Neural cell (in vitro differentiated cells): Measurements from ENCODE around the gene RABGAP1L. TPM values are rescaled to one million over a fixed set of nuclear protein-coding genes. Genes with fewer than 3 reads are reported as not detected.

Experiments used
- H2AFZ ChIP-seq: fragments of 200-600, 300-800 bp; sonication (generic), shearing (Covaris generic); 2 replicates; pipeline ENCODE4 v1.6.0; 2014; ENCODE audit warnings: low read depth, mild to moderate bottlenecking, antibody characterized with exemption, low read length, moderate library complexity
- H3F3A ChIP-seq: fragments of 200-600 bp; shearing (Covaris generic); 2 replicates; pipeline ENCODE4 v1.6.1; 2016; ENCODE audit warnings: mild to moderate bottlenecking, moderate library complexity, mixed read lengths, antibody characterized with exemption, low read length; ENCODE audit not compliant: insufficient read depth, poor library complexity, severe bottlenecking
- H3K27ac ChIP-seq: fragments of 200-600, 300-800 bp; sonication (generic), shearing (Covaris generic); 2 replicates; pipeline ENCODE4 v1.5.1; 2014; ENCODE audit warnings: mild to moderate bottlenecking, low read length, moderate library complexity
- H3K27me3 ChIP-seq: fragments of 300-800, 200-600 bp; sonication (generic), shearing (Covaris generic); 2 replicates; pipeline ENCODE4 v1.6.0; 2014; ENCODE audit warnings: mild to moderate bottlenecking, low read depth, low read length, moderate library complexity; ENCODE audit not compliant: insufficient read depth
- H3K36me3 ChIP-seq: fragments of 300-800, 200-600 bp; sonication (generic), shearing (Covaris generic); 2 replicates; pipeline ENCODE4 v1.5.1; 2014; ENCODE audit warnings: mild to moderate bottlenecking, antibody characterized with exemption, low read length, moderate library complexity; ENCODE audit not compliant: insufficient read depth
- H3K4me2 ChIP-seq: fragments of 300-800, 200-600 bp; sonication (generic), shearing (Covaris generic); 2 replicates; pipeline ENCODE4 v1.6.0; 2014; ENCODE audit warnings: mild to moderate bottlenecking, low read length
- H3K4me3 ChIP-seq: fragments of 300-800, 200-600 bp; sonication (generic), shearing (Covaris generic); 2 replicates; pipeline ENCODE4 v1.5.1; 2014; ENCODE audit warnings: mild to moderate bottlenecking, low read length, moderate library complexity
- H3K79me2 ChIP-seq: fragments of 200-600 bp; shearing (Covaris generic); replicated peaks from 2 replicates; pipeline ENCODE4 v1.6.0; 2014; ENCODE audit warnings: mild to moderate bottlenecking, low read length, moderate library complexity; ENCODE audit not compliant: insufficient read depth
- H3K9ac ChIP-seq: fragments of 300-800, 200-600 bp; sonication (generic), shearing (Covaris generic); 2 replicates; pipeline ENCODE4 v1.6.1; 2016; ENCODE audit warnings: mild to moderate bottlenecking, low read length, mixed read lengths
- H3K9me2 ChIP-seq: fragments of 200-600 bp; shearing (Covaris generic); 2 replicates; pipeline ENCODE4 v1.6.1; 2016; ENCODE audit warnings: mild to moderate bottlenecking, low read length, mixed read lengths; ENCODE audit not compliant: insufficient read depth
- H3K9me3 ChIP-seq: fragments of 200-600, 300-800 bp; sonication (generic), shearing (Covaris generic); 2 replicates; pipeline ENCODE4 v1.6.1; 2016; ENCODE audit warnings: mild to moderate bottlenecking, mixed run types, low read length, moderate library complexity, mixed read lengths
- H4K20me1 ChIP-seq: fragments of 200-600 bp; shearing (Covaris generic); 2 replicates; pipeline ENCODE4 v1.6.1; 2016; ENCODE audit warnings: mild to moderate bottlenecking, mixed run types; ENCODE audit not compliant: insufficient read depth
- CTCF ChIP-seq: fragments of 450-650 bp; IDR thresholded peaks from 2 replicates; pipeline ENCODE4 v1.5.1; 2014; ENCODE audit warnings: antibody characterized with exemption, mild to moderate bottlenecking, moderate library complexity; ENCODE audit not compliant: poor library complexity, severe bottlenecking
- EP300 ChIP-seq: fragments of 450-650 bp; conservative IDR thresholded peaks from 2 replicates; pipeline ENCODE4 v1.6.1; 2014; ENCODE audit warnings: antibody characterized with exemption, mild to moderate bottlenecking, moderate library complexity; ENCODE audit not compliant: poor library complexity, severe bottlenecking
- EZH2 ChIP-seq: fragments of 200-600, 300-800 bp; shearing (Covaris generic), sonication (generic); IDR thresholded peaks from 2 replicates; pipeline ENCODE4 v1.6.1; 2014; ENCODE audit warnings: antibody characterized with exemption, low read length, borderline replicate concordance, mild to moderate bottlenecking; ENCODE audit not compliant: insufficient read depth, poor library complexity, severe bottlenecking
- MXI1 ChIP-seq: fragments of 450-650 bp; conservative IDR thresholded peaks from 2 replicates; pipeline ENCODE4 v1.6.1; 2014; ENCODE audit warnings: antibody characterized with exemption, mild to moderate bottlenecking; ENCODE audit not compliant: poor library complexity, severe bottlenecking
- POLR2AphosphoS5 ChIP-seq: IDR thresholded peaks from 2 replicates; pipeline ENCODE4 v1.6.1; 2012
- RAD21 ChIP-seq: fragments of 450-650 bp; conservative IDR thresholded peaks from 2 replicates; pipeline ENCODE4 v1.6.1; 2014; ENCODE audit warnings: antibody characterized with exemption, mild to moderate bottlenecking, moderate library complexity
- SMC3 ChIP-seq: fragments of 450-650 bp; conservative IDR thresholded peaks from 2 replicates; pipeline ENCODE4 v1.6.1; 2014; ENCODE audit warnings: antibody characterized with exemption, mild to moderate bottlenecking, moderate library complexity; ENCODE audit not compliant: poor library complexity
- TAF1 ChIP-seq: IDR thresholded peaks from 2 replicates; pipeline ENCODE4 v1.6.1; 2012; ENCODE audit warnings: low read depth
- polyA plus RNA-seq: library from polyadenylated mRNA; depleted of rRNA; stranded (reverse); fragments of >200 nt; gene quantifications from 2 replicates; pipeline ENCODE4 v1.2.3, GENCODE V29; 2014
- TF ChIP-seq, protein P1 (sequence below): IDR thresholded peaks from 2 replicates; pipeline ENCODE4 v1.6.1; 2012; ENCODE audit warnings: borderline replicate concordance

The RABGAP1L gene
- polyA plus RNA-seq, 1 donor from 2014 or later, result 32.2 TPM

GRCh38 chr1:174167265-174167803 lies 8.0 kb downstream of the RABGAP1L start:
- peaks cover 14% of the 10 kb centered on the region for H3K79me2 ChIP-seq
- H2AFZ ChIP-seq, result no peak overlapping the region
- H3F3A ChIP-seq, result no peaks in the 10 kb centered on the region
- no peak overlapping the region for H3K4me3 ChIP-seq
- H3K27ac ChIP-seq, result no peak overlapping the region
- H3K9ac ChIP-seq, result no peak overlapping the region
- H3K27me3 ChIP-seq, result no peaks in the 10 kb centered on the region
- H4K20me1 ChIP-seq, result no peaks in the 10 kb centered on the region
- no peak for TF ChIP-seq RAD21
- no peak for TF ChIP-seq EZH2
- TF ChIP-seq TAF1, result no peak
- no peak for TF ChIP-seq MXI1
- TF ChIP-seq, protein P1, sequence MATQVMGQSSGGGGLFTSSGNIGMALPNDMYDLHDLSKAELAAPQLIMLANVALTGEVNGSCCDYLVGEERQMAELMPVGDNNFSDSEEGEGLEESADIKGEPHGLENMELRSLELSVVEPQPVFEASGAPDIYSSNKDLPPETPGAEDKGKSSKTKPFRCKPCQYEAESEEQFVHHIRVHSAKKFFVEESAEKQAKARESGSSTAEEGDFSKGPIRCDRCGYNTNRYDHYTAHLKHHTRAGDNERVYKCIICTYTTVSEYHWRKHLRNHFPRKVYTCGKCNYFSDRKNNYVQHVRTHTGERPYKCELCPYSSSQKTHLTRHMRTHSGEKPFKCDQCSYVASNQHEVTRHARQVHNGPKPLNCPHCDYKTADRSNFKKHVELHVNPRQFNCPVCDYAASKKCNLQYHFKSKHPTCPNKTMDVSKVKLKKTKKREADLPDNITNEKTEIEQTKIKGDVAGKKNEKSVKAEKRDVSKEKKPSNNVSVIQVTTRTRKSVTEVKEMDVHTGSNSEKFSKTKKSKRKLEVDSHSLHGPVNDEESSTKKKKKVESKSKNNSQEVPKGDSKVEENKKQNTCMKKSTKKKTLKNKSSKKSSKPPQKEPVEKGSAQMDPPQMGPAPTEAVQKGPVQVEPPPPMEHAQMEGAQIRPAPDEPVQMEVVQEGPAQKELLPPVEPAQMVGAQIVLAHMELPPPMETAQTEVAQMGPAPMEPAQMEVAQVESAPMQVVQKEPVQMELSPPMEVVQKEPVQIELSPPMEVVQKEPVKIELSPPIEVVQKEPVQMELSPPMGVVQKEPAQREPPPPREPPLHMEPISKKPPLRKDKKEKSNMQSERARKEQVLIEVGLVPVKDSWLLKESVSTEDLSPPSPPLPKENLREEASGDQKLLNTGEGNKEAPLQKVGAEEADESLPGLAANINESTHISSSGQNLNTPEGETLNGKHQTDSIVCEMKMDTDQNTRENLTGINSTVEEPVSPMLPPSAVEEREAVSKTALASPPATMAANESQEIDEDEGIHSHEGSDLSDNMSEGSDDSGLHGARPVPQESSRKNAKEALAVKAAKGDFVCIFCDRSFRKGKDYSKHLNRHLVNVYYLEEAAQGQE, result no peak
- TF ChIP-seq POLR2AphosphoS5, result no peak
- H3K36me3 ChIP-seq, result no peaks in the 10 kb centered on the region
- H3K9me3 ChIP-seq, result no peaks in the 10 kb centered on the region
- H3K4me2 ChIP-seq, result no peak overlapping the region
- no peaks in the 10 kb centered on the region for H3K9me2 ChIP-seq

DNA sequence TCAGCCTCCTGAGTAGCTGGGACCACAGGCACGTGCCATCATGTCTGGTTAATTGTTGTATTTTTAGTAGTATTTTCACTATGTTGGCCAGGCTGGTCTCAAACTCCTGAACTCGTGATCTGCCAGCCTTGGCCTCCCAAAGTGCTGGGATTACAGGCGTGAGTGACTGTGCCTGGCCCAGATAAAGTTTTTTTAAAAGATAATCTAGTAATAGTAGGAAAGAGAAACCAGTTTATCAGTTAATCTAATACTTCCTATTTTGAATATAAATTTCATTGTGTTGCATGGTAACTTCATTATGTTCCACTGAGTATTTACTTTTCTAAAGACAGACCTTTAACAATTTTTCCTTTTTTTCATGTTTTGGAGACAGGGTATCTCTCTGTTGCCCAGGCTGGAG lies 10.0 kb downstream of the RABGAP1L start:
- no peaks in the 10 kb centered on the region for H3K36me3 ChIP-seq
- H2AFZ ChIP-seq, result no peak overlapping the region
- H3K27me3 ChIP-seq, result no peaks in the 10 kb centered on the region
- no peaks in the 10 kb centered on the region for H4K20me1 ChIP-seq
- TF ChIP-seq RAD21 (no peak), MXI1 (no peak), EZH2 (no peak), SMC3 (no peak), POLR2AphosphoS5 (no peak), CTCF (no peak), TAF1 (no peak), EP300 (no peak)
- TF ChIP-seq, protein P1, result no peak
- no peak overlapping the region for H3K4me2 ChIP-seq
- no peaks in the 10 kb centered on the region for H3K9me3 ChIP-seq
- H3K9me2 ChIP-seq, result no peaks in the 10 kb centered on the region
- H3K27ac ChIP-seq, result no peak overlapping the region
- no peak overlapping the region for H3K9ac ChIP-seq
- H3K4me3 ChIP-seq, result no peak overlapping the region
- no peaks in the 10 kb centered on the region for H3F3A ChIP-seq
- peaks cover 19% of the 10 kb centered on the region for H3K79me2 ChIP-seq
